ENCODE results near the gene RGL4. TPM values are rescaled to one million over a fixed set of nuclear protein-coding genes. Genes with fewer than 3 reads are reported as not detected.

Gene RGL4
- total and polyA plus RNA-seq, 2 experiments from 2014 or later: 0.68 TPM; not detected in 1

DNA sequence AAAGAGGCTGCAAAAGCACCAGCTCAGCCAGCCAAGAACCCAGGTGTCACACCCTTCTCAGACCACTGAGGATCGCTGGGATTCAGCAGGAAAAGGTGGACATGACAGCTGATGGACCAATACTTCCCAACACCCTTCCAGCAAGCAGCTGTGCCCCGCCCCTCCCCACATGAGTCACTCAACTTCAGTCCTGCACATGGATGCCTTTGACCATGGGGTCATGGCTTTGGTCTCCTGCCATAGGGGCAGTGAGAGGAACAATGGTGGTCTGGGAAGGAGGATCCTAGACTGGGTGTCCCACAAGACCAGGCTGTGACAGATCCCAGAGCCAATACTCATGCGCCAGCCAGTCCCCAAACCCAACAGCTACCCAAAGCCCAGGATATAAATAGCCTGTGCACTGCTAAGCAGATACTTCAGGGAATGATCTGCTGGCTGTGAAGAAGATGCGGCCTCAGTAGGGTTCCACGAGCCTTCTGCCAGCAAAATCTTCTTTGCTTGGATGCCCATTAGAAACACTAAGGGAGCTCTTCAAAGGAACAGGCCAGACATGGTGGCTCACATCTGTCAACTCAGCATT is 5.5 kb upstream of the RGL4 start:
- H3K4me3 ChIP-seq: no peak overlapping the region
- H3K36me3 ChIP-seq (replicated peaks; ENCODE audit: insufficient read depth, low read depth): no peaks in the 10 kb centered on the region

DNA sequence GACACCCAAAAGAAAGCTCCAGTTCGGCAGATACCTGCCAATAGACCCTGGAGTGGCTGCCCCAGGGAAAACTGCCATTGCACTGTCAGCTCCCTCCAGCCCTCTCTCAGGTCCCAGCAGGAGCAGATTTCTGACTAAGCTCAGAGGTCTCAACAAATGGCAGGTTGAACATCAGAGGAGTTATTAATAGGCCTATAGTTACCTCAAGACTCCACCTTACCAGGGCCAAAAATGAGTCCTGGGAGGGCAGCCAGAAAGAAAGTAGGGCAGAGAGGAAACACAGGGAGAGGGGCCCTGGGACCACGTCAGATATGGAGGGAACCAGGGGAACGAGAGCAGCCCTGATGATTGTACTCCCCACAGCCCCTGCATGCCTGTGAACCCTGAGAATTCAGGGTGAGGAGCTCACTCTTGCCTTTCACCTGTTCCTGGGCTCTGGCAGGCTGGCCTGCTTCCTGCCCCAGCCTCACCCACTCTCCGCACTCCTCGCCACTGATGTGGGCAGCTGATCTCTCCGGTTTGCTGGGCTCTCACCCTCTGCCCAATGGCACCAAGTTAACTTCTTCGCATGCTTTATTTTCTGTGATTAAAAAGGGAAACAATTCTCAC is 4.3 kb upstream of the RGL4 start:
- H3K27me3 ChIP-seq: no peaks in the 10 kb centered on the region
- DNase-seq (ENCODE audit: low spot score): no peak
- 83% methylated on average over 7 of the region's 7 CpGs for WGBS (ENCODE audit: low lambda C conversion rate, missing lambda C conversion rate)
- no peaks in the 10 kb centered on the region for H3K4me1 ChIP-seq (ENCODE audit: insufficient read depth)
- H3K27ac ChIP-seq: no peak overlapping the region
- no peaks in the 10 kb centered on the region for H3K79me2 ChIP-seq
- no peaks in the 10 kb centered on the region for H3K9me2 ChIP-seq (replicated peaks; ENCODE audit: insufficient read depth)
- no peak overlapping the region for H3K4me2 ChIP-seq
- H3K36me3 ChIP-seq (replicated peaks; ENCODE audit: insufficient read depth, low read depth): no peaks in the 10 kb centered on the region
- no peak overlapping the region for H2AFZ ChIP-seq
- H3K4me3 ChIP-seq: no peak overlapping the region
- H4K20me1 ChIP-seq (ENCODE audit: insufficient read depth, poor library complexity, severe bottlenecking): no peaks in the 10 kb centered on the region
- TF ChIP-seq, protein P1, sequence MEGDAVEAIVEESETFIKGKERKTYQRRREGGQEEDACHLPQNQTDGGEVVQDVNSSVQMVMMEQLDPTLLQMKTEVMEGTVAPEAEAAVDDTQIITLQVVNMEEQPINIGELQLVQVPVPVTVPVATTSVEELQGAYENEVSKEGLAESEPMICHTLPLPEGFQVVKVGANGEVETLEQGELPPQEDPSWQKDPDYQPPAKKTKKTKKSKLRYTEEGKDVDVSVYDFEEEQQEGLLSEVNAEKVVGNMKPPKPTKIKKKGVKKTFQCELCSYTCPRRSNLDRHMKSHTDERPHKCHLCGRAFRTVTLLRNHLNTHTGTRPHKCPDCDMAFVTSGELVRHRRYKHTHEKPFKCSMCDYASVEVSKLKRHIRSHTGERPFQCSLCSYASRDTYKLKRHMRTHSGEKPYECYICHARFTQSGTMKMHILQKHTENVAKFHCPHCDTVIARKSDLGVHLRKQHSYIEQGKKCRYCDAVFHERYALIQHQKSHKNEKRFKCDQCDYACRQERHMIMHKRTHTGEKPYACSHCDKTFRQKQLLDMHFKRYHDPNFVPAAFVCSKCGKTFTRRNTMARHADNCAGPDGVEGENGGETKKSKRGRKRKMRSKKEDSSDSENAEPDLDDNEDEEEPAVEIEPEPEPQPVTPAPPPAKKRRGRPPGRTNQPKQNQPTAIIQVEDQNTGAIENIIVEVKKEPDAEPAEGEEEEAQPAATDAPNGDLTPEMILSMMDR (IDR thresholded peaks at IDR 0.05; ENCODE audit: poor library complexity): no peak
- TF ChIP-seq EZH2 (IDR thresholded peaks at IDR 0.05; ENCODE audit: borderline replicate concordance) (no peak), EZH2phosphoT487 (IDR thresholded peaks at IDR 0.05; ENCODE audit: low read depth, severe bottlenecking, unreplicated experiment) (no peak)
- H3K9me3 ChIP-seq (ENCODE audit: low read depth): no peaks in the 10 kb centered on the region

More for the DNA sequence above, 5.5 kb upstream of the RGL4 start:
- Histone ChIP-seq H4K20me1 (ENCODE audit: insufficient read depth, poor library complexity, severe bottlenecking) (no peaks in the 10 kb centered on the region), H3K4me2 (no peak overlapping the region), H3K4me1 (ENCODE audit: insufficient read depth) (no peaks in the 10 kb centered on the region), H3K27ac (no peak overlapping the region), H3K27me3 (no peaks in the 10 kb centered on the region), H3K9me3 (ENCODE audit: low read depth) (no peaks in the 10 kb centered on the region), H3K79me2 (no peaks in the 10 kb centered on the region), H2AFZ (no peak overlapping the region), H3K9me2 (replicated peaks; ENCODE audit: insufficient read depth) (no peaks in the 10 kb centered on the region)
- TF ChIP-seq EZH2 (IDR thresholded peaks at IDR 0.05; ENCODE audit: borderline replicate concordance) (no peak), EZH2phosphoT487 (IDR thresholded peaks at IDR 0.05; ENCODE audit: low read depth, severe bottlenecking, unreplicated experiment) (no peak)
- TF ChIP-seq, protein P1 (IDR thresholded peaks at IDR 0.05; ENCODE audit: poor library complexity): no peak
- WGBS (ENCODE audit: low lambda C conversion rate, missing lambda C conversion rate): 97% methylated on average over 5 of the region's 5 CpGs
- DNase-seq (ENCODE audit: low spot score): no peak

DNA sequence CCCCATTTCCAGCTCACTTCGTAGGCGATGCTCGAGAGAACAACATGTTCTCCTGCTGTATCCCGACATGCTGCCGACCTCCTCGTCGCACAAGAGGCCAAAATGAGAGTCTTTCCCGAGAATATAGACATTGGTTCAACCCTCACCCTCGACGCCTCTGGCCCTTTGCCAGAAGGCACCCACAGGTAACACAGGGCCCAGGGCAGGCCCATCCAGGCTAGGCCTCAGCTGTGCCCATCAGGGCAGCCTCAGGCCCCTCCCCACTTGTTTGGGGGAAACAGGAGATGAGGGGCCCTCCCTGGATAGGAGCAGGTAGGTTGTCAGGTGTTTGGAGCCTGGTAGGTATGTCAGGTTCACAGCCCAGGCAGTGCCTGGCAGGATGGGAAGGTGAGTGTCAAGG is 2.7 kb upstream of the RGL4 start:
- Histone ChIP-seq H3K4me1 (ENCODE audit: insufficient read depth) (no peaks in the 10 kb centered on the region), H4K20me1 (ENCODE audit: insufficient read depth, poor library complexity, severe bottlenecking) (no peaks in the 10 kb centered on the region), H3K36me3 (replicated peaks; ENCODE audit: insufficient read depth, low read depth) (no peaks in the 10 kb centered on the region), H3K79me2 (no peaks in the 10 kb centered on the region), H3K27ac (no peak overlapping the region), H3K9me3 (ENCODE audit: low read depth) (no peaks in the 10 kb centered on the region), H2AFZ (no peak overlapping the region), H3K9me2 (replicated peaks; ENCODE audit: insufficient read depth) (no peaks in the 10 kb centered on the region), H3K27me3 (no peaks in the 10 kb centered on the region), H3K4me2 (no peak overlapping the region), H3K4me3 (no peak overlapping the region)
- TF ChIP-seq EZH2phosphoT487 (IDR thresholded peaks at IDR 0.05; ENCODE audit: low read depth, severe bottlenecking, unreplicated experiment) (no peak), EZH2 (IDR thresholded peaks at IDR 0.05; ENCODE audit: borderline replicate concordance) (no peak)
- TF ChIP-seq, protein P1 (IDR thresholded peaks at IDR 0.05; ENCODE audit: poor library complexity): no peak
- DNase-seq (ENCODE audit: low spot score): no peak
- 95% methylated on average over 10 of the region's 10 CpGs for WGBS (ENCODE audit: low lambda C conversion rate, missing lambda C conversion rate)
